MM.1S (cell line): ENCODE results near the gene CENPE.

ENCODE experiments used
- CTCF ChIP-seq: fragments of 300-600 bp; sonication (generic); IDR thresholded peaks from 2 replicates; pipeline ENCODE4 v1.5.1; 2016; ENCODE audit warnings: antibody characterized with exemption, low read length, mixed read lengths
- EZH2phosphoT487 ChIP-seq: fragments of 300-600 bp; sonication (generic); IDR thresholded peaks from 2 replicates; pipeline ENCODE4 v1.6.1; 2018; ENCODE audit warnings: antibody characterized with exemption, low read length

GRCh38 chr4:103144926-103145325 is 53.2 kb downstream of the CENPE start:
- no peak for TF ChIP-seq CTCF
- TF ChIP-seq EZH2phosphoT487 = no peak
